GM23338 (cell line): ENCODE data around the gene PRPF19. TPM values are rescaled to one million over a fixed set of nuclear protein-coding genes. Genes with fewer than 3 reads are reported as not detected.

ENCODE experiments used
- ATAC-seq: fragments of 200-7000 bp; cut with Tn5 transposase; 3 replicates; pipeline ENCODE4 v1.9.1; 2020
- DNase-seq: peaks from one replicate; pipeline ENCODE4 v3.0.0-alpha.2; 2015; ENCODE audit warnings: low spot score
- H2AFZ ChIP-seq: fragments of 200-600 bp; sonication (generic); 2 replicates; pipeline ENCODE4 v1.8.0; 2016; ENCODE audit warnings: antibody characterized with exemption, mild to moderate bottlenecking, moderate library complexity
- H3F3A ChIP-seq: fragments of 200-600 bp; sonication (generic); replicated peaks from 2 replicates; pipeline ENCODE4 v1.8.0; 2017; ENCODE audit warnings: antibody characterized with exemption, mixed run types, low read depth
- H3K27ac ChIP-seq: fragments of 200-600 bp; sonication (generic); 2 replicates; pipeline ENCODE4 v1.6.1; 2016; ENCODE audit warnings: low read depth
- H3K27me3 ChIP-seq: fragments of 200-600 bp; sonication (generic); 2 replicates; pipeline ENCODE4 v1.8.0; 2016; ENCODE audit warnings: mild to moderate bottlenecking, mixed run types, moderate library complexity; ENCODE audit not compliant: insufficient read depth
- H3K36me3 ChIP-seq: fragments of 200-600 bp; sonication (generic); 2 replicates; pipeline ENCODE4 v1.8.0; 2016; ENCODE audit warnings: mild to moderate bottlenecking; ENCODE audit not compliant: insufficient read depth
- H3K4me1 ChIP-seq: fragments of 200-600 bp; sonication (generic); 2 replicates; pipeline ENCODE4 v1.8.0; 2016; ENCODE audit warnings: mild to moderate bottlenecking, moderate library complexity; ENCODE audit not compliant: insufficient read depth
- H3K4me2 ChIP-seq: fragments of 200-600 bp; sonication (generic); 2 replicates; pipeline ENCODE4 v1.7.1; 2017; ENCODE audit warnings: mixed run types
- H3K4me3 ChIP-seq: fragments of 200-600 bp; sonication (generic); 2 replicates; pipeline ENCODE4 v1.6.1; 2016; ENCODE audit warnings: mixed run types
- H3K79me2 ChIP-seq: fragments of 200-600 bp; sonication (generic); replicated peaks from 2 replicates; pipeline ENCODE4 v1.8.0; 2017; ENCODE audit warnings: mild to moderate bottlenecking; ENCODE audit not compliant: insufficient read depth
- H3K9me2 ChIP-seq: fragments of 200-600 bp; sonication (generic); 2 replicates; pipeline ENCODE4 v1.8.0; 2017; ENCODE audit not compliant: insufficient read depth
- H4K20me1 ChIP-seq: fragments of 200-600 bp; sonication (generic); replicated peaks from 2 replicates; pipeline ENCODE4 v1.8.0; 2017; ENCODE audit warnings: mild to moderate bottlenecking; ENCODE audit not compliant: insufficient read depth
- H3K27ac Mint-ChIP-seq: 2 replicates; pipeline ENCODE4 v1.8.0; 2020; ENCODE audit warnings: inconsistent platforms, mild to moderate bottlenecking, moderate library complexity, mixed read lengths
- H3K27me3 Mint-ChIP-seq: 3 replicates; pipeline ENCODE4 v1.8.0; 2022; ENCODE audit warnings: low read depth, mild to moderate bottlenecking, moderate library complexity, mixed read lengths, inconsistent platforms; ENCODE audit not compliant: insufficient read depth, poor library complexity
- H3K36me3 Mint-ChIP-seq: 3 replicates; pipeline ENCODE4 v1.8.0; 2021; ENCODE audit warnings: low read depth, mild to moderate bottlenecking, inconsistent platforms, moderate library complexity, mixed read lengths
- H3K4me1 Mint-ChIP-seq: 3 replicates; pipeline ENCODE4 v1.8.0; 2020; ENCODE audit warnings: mild to moderate bottlenecking, inconsistent platforms, mixed read lengths
- H3K4me3 Mint-ChIP-seq: 3 replicates; pipeline ENCODE4 v1.8.0; 2021; ENCODE audit warnings: moderate library complexity, mild to moderate bottlenecking, inconsistent platforms, mixed read lengths
- H3K9me3 Mint-ChIP-seq: 3 replicates; pipeline ENCODE4 v1.8.0; 2020; ENCODE audit warnings: moderate library complexity, mild to moderate bottlenecking, inconsistent platforms, mixed read lengths
- CREB1 ChIP-seq: fragments of 250-450 bp; sonication (Bioruptor Pico); IDR thresholded peaks from 2 replicates; pipeline ENCODE4 v1.5.0; 2020; ENCODE audit warnings: low read depth, mild to moderate bottlenecking, moderate library complexity
- EZH2 ChIP-seq: fragments of 200-600 bp; sonication (generic); IDR thresholded peaks from one replicate; pipeline ENCODE4 v1.8.0; 2017; ENCODE audit warnings: antibody characterized with exemption, mild to moderate bottlenecking, low read depth; ENCODE audit not compliant: unreplicated experiment
- EZH2phosphoT487 ChIP-seq: fragments of 200-600 bp; sonication (generic); IDR thresholded peaks from one replicate; pipeline ENCODE4 v1.8.1; 2018; ENCODE audit warnings: antibody characterized with exemption; ENCODE audit not compliant: unreplicated experiment
- JUNB ChIP-seq: IDR thresholded peaks from one replicate; pipeline ENCODE4 v1.6.1; 2016; ENCODE audit warnings: antibody characterized with exemption; ENCODE audit not compliant: unreplicated experiment
- NANOG ChIP-seq: IDR thresholded peaks from 2 replicates; pipeline ENCODE4 v1.6.1; 2016; ENCODE audit warnings: antibody characterized with exemption, borderline replicate concordance
- POLR2AphosphoS5 ChIP-seq: IDR thresholded peaks from 2 replicates; pipeline ENCODE4 v1.6.1; 2016; ENCODE audit warnings: antibody characterized with exemption, low read depth
- REST ChIP-seq: IDR thresholded peaks from one replicate; pipeline ENCODE4 v1.6.1; 2018; ENCODE audit warnings: antibody characterized with exemption; ENCODE audit not compliant: unreplicated experiment
- STAT1 ChIP-seq: IDR thresholded peaks from one replicate; pipeline ENCODE4 v1.6.1; 2016; ENCODE audit warnings: antibody characterized with exemption; ENCODE audit not compliant: unreplicated experiment
- ZNF114 ChIP-seq: fragments of 250-450 bp; sonication (Bioruptor Pico); IDR thresholded peaks from 2 replicates; pipeline ENCODE4 v1.5.0; 2020; ENCODE audit warnings: mild to moderate bottlenecking, moderate library complexity
- ZNF331 ChIP-seq: fragments of 250-450 bp; sonication (Bioruptor Pico); IDR thresholded peaks from 2 replicates; pipeline ENCODE4 v1.5.0; 2020; ENCODE audit warnings: low read depth, mild to moderate bottlenecking, moderate library complexity
- polyA plus RNA-seq: library from polyadenylated mRNA; unstranded; fragments of >200 nt; fragmentation: Nextera tagmentation; extraction: Ambion mirVana; gene quantifications from 2 replicates; pipeline ENCODE4 v1.2.1, GENCODE V29; 2016
- total RNA-seq: library from RNA; depleted of rRNA; stranded (reverse); fragments of >200 nt; shearing (Covaris generic); gene quantifications from 2 replicates; pipeline ENCODE4 v1.2.3, GENCODE V29; 2014
- TF ChIP-seq, protein P1 (sequence below): IDR thresholded peaks from 2 replicates; pipeline ENCODE4 v1.6.1; 2016; ENCODE audit warnings: antibody characterized with exemption
- TF ChIP-seq, protein P2 (sequence below): fragments of 250-450 bp; sonication (Bioruptor Pico); IDR thresholded peaks from 2 replicates; pipeline ENCODE4 v1.5.0; 2020; ENCODE audit warnings: mild to moderate bottlenecking, moderate library complexity
- TF ChIP-seq, protein P3 (sequence below), 2 experiments: fragments of 200-600 bp in 1 of 2; sonication (generic) in 1 of 2; conservative IDR thresholded peaks; 2 replicates each; pipeline versions ENCODE4 v1.5.1 to v1.6.1; 2016 to 2017; ENCODE audit warnings: antibody characterized with exemption in 2 of 2, low read depth in 2 of 2, mild to moderate bottlenecking in 2 of 2, moderate library complexity in 1 of 2

PRPF19 gene
- total and polyA plus RNA-seq, 2 experiments from 2014 or later = 153 to 161 TPM

- Mint-ChIP-seq H3K9me3 (no peaks in the 10 kb centered on the region), H3K4me1 (peaks cover 14% of the 10 kb centered on the region; the same call in 2 of the 3 replicates), H3K27me3 (peaks cover 2% of the 10 kb centered on the region), H3K36me3 (peaks cover 30% of the 10 kb centered on the region), H3K27ac (no peak overlapping the region), H3K4me3 (no peak overlapping the region)
- DNase-seq (no peak), ATAC-seq (no peak)
- Histone ChIP-seq H3K4me1 (no peaks in the 10 kb centered on the region), H3K27me3 (no peaks in the 10 kb centered on the region), H3K9me2 (no peaks in the 10 kb centered on the region), H2AFZ (no peak overlapping the region), H3K4me2 (no peak overlapping the region), H3K4me3 (no peak overlapping the region), H3K27ac (no peak overlapping the region), H3K36me3 (0 out of 2 replicates have a peak, but pooled peaks cover 6% of the 10 kb centered on the region), H4K20me1 (peaks cover 4% of the 10 kb centered on the region; the same call in 1 of the 2 replicates), H3F3A (no peaks in the 10 kb centered on the region), H3K79me2 (no peaks in the 10 kb centered on the region)
- TF ChIP-seq STAT1 (no peak), ZNF331 (no peak), REST (no peak), EZH2 (no peak), JUNB (no peak), CREB1 (CRISPR knock-in tag) (no peak), POLR2AphosphoS5 (no peak), ZNF114 (CRISPR knock-in tag) (no peak), EZH2phosphoT487 (no peak), NANOG (no peak)
- TF ChIP-seq, protein P1, sequence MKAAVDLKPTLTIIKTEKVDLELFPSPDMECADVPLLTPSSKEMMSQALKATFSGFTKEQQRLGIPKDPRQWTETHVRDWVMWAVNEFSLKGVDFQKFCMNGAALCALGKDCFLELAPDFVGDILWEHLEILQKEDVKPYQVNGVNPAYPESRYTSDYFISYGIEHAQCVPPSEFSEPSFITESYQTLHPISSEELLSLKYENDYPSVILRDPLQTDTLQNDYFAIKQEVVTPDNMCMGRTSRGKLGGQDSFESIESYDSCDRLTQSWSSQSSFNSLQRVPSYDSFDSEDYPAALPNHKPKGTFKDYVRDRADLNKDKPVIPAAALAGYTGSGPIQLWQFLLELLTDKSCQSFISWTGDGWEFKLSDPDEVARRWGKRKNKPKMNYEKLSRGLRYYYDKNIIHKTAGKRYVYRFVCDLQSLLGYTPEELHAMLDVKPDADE = no peak
- TF ChIP-seq, protein P2, sequence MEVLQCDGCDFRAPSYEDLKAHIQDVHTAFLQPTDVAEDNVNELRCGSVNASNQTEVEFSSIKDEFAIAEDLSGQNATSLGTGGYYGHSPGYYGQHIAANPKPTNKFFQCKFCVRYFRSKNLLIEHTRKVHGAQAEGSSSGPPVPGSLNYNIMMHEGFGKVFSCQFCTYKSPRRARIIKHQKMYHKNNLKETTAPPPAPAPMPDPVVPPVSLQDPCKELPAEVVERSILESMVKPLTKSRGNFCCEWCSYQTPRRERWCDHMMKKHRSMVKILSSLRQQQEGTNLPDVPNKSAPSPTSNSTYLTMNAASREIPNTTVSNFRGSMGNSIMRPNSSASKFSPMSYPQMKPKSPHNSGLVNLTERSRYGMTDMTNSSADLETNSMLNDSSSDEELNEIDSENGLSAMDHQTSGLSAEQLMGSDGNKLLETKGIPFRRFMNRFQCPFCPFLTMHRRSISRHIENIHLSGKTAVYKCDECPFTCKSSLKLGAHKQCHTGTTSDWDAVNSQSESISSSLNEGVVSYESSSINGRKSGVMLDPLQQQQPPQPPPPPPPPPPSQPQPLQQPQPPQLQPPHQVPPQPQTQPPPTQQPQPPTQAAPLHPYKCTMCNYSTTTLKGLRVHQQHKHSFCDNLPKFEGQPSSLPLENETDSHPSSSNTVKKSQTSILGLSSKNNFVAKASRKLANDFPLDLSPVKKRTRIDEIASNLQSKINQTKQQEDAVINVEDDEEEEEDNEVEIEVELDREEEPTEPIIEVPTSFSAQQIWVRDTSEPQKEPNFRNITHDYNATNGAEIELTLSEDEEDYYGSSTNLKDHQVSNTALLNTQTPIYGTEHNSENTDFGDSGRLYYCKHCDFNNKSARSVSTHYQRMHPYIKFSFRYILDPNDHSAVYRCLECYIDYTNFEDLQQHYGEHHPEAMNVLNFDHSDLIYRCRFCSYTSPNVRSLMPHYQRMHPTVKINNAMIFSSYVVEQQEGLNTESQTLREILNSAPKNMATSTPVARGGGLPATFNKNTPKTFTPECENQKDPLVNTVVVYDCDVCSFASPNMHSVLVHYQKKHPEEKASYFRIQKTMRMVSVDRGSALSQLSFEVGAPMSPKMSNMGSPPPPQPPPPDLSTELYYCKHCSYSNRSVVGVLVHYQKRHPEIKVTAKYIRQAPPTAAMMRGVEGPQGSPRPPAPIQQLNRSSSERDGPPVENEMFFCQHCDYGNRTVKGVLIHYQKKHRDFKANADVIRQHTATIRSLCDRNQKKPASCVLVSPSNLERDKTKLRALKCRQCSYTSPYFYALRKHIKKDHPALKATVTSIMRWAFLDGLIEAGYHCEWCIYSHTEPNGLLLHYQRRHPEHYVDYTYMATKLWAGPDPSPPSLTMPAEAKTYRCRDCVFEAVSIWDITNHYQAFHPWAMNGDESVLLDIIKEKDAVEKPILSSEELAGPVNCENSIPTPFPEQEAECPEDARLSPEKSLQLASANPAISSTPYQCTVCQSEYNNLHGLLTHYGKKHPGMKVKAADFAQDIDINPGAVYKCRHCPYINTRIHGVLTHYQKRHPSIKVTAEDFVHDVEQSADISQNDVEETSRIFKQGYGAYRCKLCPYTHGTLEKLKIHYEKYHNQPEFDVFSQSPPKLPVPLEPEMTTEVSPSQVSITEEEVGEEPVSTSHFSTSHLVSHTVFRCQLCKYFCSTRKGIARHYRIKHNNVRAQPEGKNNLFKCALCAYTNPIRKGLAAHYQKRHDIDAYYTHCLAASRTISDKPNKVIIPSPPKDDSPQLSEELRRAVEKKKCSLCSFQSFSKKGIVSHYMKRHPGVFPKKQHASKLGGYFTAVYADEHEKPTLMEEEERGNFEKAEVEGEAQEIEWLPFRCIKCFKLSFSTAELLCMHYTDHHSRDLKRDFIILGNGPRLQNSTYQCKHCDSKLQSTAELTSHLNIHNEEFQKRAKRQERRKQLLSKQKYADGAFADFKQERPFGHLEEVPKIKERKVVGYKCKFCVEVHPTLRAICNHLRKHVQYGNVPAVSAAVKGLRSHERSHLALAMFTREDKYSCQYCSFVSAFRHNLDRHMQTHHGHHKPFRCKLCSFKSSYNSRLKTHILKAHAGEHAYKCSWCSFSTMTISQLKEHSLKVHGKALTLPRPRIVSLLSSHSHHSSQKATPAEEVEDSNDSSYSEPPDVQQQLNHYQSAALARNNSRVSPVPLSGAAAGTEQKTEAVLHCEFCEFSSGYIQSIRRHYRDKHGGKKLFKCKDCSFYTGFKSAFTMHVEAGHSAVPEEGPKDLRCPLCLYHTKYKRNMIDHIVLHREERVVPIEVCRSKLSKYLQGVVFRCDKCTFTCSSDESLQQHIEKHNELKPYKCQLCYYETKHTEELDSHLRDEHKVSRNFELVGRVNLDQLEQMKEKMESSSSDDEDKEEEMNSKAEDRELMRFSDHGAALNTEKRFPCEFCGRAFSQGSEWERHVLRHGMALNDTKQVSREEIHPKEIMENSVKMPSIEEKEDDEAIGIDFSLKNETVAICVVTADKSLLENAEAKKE = no peak
- TF ChIP-seq, protein P3, sequence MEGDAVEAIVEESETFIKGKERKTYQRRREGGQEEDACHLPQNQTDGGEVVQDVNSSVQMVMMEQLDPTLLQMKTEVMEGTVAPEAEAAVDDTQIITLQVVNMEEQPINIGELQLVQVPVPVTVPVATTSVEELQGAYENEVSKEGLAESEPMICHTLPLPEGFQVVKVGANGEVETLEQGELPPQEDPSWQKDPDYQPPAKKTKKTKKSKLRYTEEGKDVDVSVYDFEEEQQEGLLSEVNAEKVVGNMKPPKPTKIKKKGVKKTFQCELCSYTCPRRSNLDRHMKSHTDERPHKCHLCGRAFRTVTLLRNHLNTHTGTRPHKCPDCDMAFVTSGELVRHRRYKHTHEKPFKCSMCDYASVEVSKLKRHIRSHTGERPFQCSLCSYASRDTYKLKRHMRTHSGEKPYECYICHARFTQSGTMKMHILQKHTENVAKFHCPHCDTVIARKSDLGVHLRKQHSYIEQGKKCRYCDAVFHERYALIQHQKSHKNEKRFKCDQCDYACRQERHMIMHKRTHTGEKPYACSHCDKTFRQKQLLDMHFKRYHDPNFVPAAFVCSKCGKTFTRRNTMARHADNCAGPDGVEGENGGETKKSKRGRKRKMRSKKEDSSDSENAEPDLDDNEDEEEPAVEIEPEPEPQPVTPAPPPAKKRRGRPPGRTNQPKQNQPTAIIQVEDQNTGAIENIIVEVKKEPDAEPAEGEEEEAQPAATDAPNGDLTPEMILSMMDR (conservative IDR thresholded peaks at IDR 0.05; ENCODE audit: low read depth in 2 of 2) = no peak
Observed at GRCh38 chr11:60934790-60935605, 28.6 kb upstream of the PRPF19 start.
